Measurements from ENCODE around the gene FAP. TPM values are rescaled to one million over a fixed set of nuclear protein-coding genes. Genes with fewer than 3 reads are reported as not detected.
A peak's percentile ranks its signal among the peaks of the same experiment; 100 is the strongest.

FAP gene
- total and polyA plus RNA-seq, 2 donors (not counting 1 experiment from before 2014, with no cell fraction given): not detected

DNA sequence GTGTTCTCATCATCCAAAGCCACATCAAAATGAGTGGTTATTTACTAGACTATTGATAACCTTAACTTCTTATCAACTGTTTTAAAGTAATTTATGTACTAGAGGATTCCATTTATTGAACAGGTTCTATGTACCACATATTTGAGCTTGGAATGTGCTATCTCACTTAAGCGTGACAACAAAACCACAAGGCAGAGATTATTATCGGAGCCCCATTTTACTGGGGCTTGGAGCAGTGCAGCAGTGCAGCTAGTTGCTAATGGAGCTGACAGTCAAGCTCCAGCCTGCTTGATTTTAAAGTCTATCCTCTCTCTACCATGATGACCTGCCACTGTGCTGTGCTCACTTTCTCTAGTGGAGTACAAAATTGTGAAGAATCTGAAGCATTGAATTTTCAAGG is 115.8 kb downstream of the FAP start:
- DNase-seq (no peak), ATAC-seq (ENCODE audit: low read depth) (no peak)
- no peaks in the 10 kb centered on the region for H3K27me3 Mint-ChIP-seq
- no peak overlapping the region for H3K4me3 Mint-ChIP-seq
- Histone ChIP-seq H3K9me3 (ENCODE audit: control extremely low read depth in 1 of 3, control insufficient read depth in 2 of 3, insufficient read depth in 1 of 3, low read length in 2 of 3) (no peaks in the 10 kb centered on the region), H2AFZ (ENCODE audit: insufficient read depth, low read depth, low read length, poor library complexity, severe bottlenecking) (no peak overlapping the region), H3K27ac (ENCODE audit: low read length in 2 of 2) (no peak overlapping the region), H3K27me3 (replicated peaks in 1 of 4; ENCODE audit: control extremely low read depth in 1 of 4, control insufficient read depth in 3 of 4, insufficient read depth in 4 of 4, low read length in 3 of 4) (no peaks in the 10 kb centered on the region), H3K36me3 (replicated peaks in 1 of 2; ENCODE audit: control extremely low read depth in 1 of 2, control insufficient read depth in 1 of 2, extremely low read depth in 1 of 2, insufficient read depth in 2 of 2, low read length in 1 of 2) (no peaks in the 10 kb centered on the region), H3K79me2 (ENCODE audit: control insufficient read depth, insufficient read depth, low read length) (no peaks in the 10 kb centered on the region), H4K20me1 (ENCODE audit: control insufficient read depth, insufficient read depth, low read length, poor library complexity, severe bottlenecking) (no peaks in the 10 kb centered on the region), H3K4me2 (replicated peaks; ENCODE audit: low read depth, low read length, poor library complexity, severe bottlenecking) (no peak overlapping the region), H3K4me3 (ENCODE audit: control extremely low read depth in 1 of 5, extremely low read depth in 1 of 5, insufficient read depth in 1 of 5, low read depth in 2 of 5, low read length in 4 of 5) (no peak overlapping the region), H3K4me1 (ENCODE audit: control insufficient read depth in 2 of 2, insufficient read depth in 2 of 2, low read length in 2 of 2) (peaks cover 13 to 15% of the 10 kb centered on the region in 2 donors), H3K9ac (ENCODE audit: low read length) (no peak overlapping the region)
- peaks cover 21% of the 10 kb centered on the region for H3K4me1 Mint-ChIP-seq
- no peaks in the 10 kb centered on the region for H3K9me3 Mint-ChIP-seq (ENCODE audit: insufficient read depth)
- H3K27ac Mint-ChIP-seq: no peak overlapping the region
- ChIA-PET POLR2A (no interaction called here), CTCF (interaction anchor here (0.7 to 2.8 kb wide), 3 partner anchors 27 to 169 kb away, joined by 3 to 20 read pairs (median 3); no protein-coding TSS in a partner anchor)
- no peak for TF ChIP-seq EZH2 (IDR thresholded peaks at IDR 0.05; ENCODE audit: borderline replicate concordance, insufficient read depth, low read depth, low read length, poor library complexity, severe bottlenecking)
- TF ChIP-seq, protein P1, sequence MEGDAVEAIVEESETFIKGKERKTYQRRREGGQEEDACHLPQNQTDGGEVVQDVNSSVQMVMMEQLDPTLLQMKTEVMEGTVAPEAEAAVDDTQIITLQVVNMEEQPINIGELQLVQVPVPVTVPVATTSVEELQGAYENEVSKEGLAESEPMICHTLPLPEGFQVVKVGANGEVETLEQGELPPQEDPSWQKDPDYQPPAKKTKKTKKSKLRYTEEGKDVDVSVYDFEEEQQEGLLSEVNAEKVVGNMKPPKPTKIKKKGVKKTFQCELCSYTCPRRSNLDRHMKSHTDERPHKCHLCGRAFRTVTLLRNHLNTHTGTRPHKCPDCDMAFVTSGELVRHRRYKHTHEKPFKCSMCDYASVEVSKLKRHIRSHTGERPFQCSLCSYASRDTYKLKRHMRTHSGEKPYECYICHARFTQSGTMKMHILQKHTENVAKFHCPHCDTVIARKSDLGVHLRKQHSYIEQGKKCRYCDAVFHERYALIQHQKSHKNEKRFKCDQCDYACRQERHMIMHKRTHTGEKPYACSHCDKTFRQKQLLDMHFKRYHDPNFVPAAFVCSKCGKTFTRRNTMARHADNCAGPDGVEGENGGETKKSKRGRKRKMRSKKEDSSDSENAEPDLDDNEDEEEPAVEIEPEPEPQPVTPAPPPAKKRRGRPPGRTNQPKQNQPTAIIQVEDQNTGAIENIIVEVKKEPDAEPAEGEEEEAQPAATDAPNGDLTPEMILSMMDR (IDR thresholded peaks at IDR 0.05): no peak
- intact Hi-C loops (cut with micrococcal nuclease): no loop called here
- 100% methylated on average over 2 of the region's 2 CpGs for WGBS (ENCODE audit: insufficient coverage)

DNA sequence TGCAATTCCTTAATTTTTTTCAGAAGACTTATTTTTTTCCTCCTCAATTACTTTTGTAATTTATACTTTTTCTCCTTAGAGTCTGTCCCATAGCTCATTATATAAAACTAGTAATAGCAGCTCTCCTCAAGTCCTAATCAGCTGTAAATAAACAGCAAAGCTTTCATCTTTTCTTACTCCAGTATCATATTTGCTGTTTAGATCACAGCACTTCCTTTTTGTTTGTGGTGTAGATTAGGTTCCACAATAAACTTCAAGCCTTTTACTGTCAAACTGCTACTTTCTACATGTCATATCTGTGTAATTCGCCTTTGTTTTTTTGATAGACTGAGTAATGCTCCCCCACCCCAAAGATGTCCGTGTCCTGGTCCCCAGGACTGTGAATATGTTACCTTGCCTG is 116.7 kb downstream of the FAP start:
- ChIA-PET POLR2A (no interaction called here), CTCF (interaction anchor here (0.6 to 2.8 kb wide), 5 partner anchors 10 to 1646 kb away, joined by 3 to 20 read pairs (median 4); no protein-coding TSS in a partner anchor)
- no peaks in the 10 kb centered on the region for H3K79me2 ChIP-seq (ENCODE audit: control insufficient read depth, insufficient read depth, low read length)
- DNase-seq (no peak), ATAC-seq (ENCODE audit: low read depth) (no peak)
- TF ChIP-seq EZH2 (IDR thresholded peaks at IDR 0.05; ENCODE audit: borderline replicate concordance, insufficient read depth, low read depth, low read length, poor library complexity, severe bottlenecking): no peak
- TF ChIP-seq, protein P1 (IDR thresholded peaks at IDR 0.05): no peak
- H4K20me1 ChIP-seq (ENCODE audit: control insufficient read depth, insufficient read depth, low read length, poor library complexity, severe bottlenecking): no peaks in the 10 kb centered on the region
- H3K9me3 ChIP-seq (ENCODE audit: control extremely low read depth in 1 of 3, control insufficient read depth in 2 of 3, insufficient read depth in 1 of 3, low read length in 2 of 3): no peaks in the 10 kb centered on the region
- H3K27ac ChIP-seq (ENCODE audit: low read length in 2 of 2): no peak overlapping the region
- peak overlapping the region; percentile 7 for H3K4me2 ChIP-seq (replicated peaks; ENCODE audit: low read depth, low read length, poor library complexity, severe bottlenecking)
- H3K9ac ChIP-seq (ENCODE audit: low read length): no peak overlapping the region
- Mint-ChIP-seq H3K4me3 (no peak overlapping the region), H3K27ac (peak overlapping the region; percentile 21), H3K9me3 (ENCODE audit: insufficient read depth) (no peaks in the 10 kb centered on the region), H3K4me1 (peaks cover 21% of the 10 kb centered on the region), H3K27me3 (no peaks in the 10 kb centered on the region)
- H3K27me3 ChIP-seq (replicated peaks in 1 of 4; ENCODE audit: control extremely low read depth in 1 of 4, control insufficient read depth in 3 of 4, insufficient read depth in 4 of 4, low read length in 3 of 4): no peaks in the 10 kb centered on the region
- H3K36me3 ChIP-seq (replicated peaks in 1 of 2; ENCODE audit: control extremely low read depth in 1 of 2, control insufficient read depth in 1 of 2, extremely low read depth in 1 of 2, insufficient read depth in 2 of 2, low read length in 1 of 2): no peaks in the 10 kb centered on the region
- intact Hi-C loops (cut with micrococcal nuclease): no loop called here
- H3K4me1 ChIP-seq (ENCODE audit: control insufficient read depth in 2 of 2, insufficient read depth in 2 of 2, low read length in 2 of 2): peaks cover 13 to 15% of the 10 kb centered on the region in 2 donors
- no peak overlapping the region for H3K4me3 ChIP-seq (ENCODE audit: control extremely low read depth in 1 of 5, extremely low read depth in 1 of 5, insufficient read depth in 1 of 5, low read depth in 2 of 5, low read length in 4 of 5)
- no peak overlapping the region for H2AFZ ChIP-seq (ENCODE audit: insufficient read depth, low read depth, low read length, poor library complexity, severe bottlenecking)
- WGBS (ENCODE audit: insufficient coverage): 0% methylated on average over 1 of the region's 2 CpGs
